GM12891 (cell line): ENCODE results near the gene TSHZ2.

Experiments
- DNase-seq: peaks from one replicate; pipeline ENCODE4 v3.0.0; 2011; ENCODE audit warnings: low spot score; ENCODE audit not compliant: insufficient read length
- FAIRE-seq: peaks from 2 replicates; lab custom pipeline; 2011; peaks lifted over from hg19 to GRCh38; lab: Jason Lieb, UNC
- PAX5 ChIP-seq: IDR thresholded peaks from 2 replicates; pipeline ENCODE4 v1.6.1; 2011; ENCODE audit warnings: low read length, moderate library complexity, mild to moderate bottlenecking; ENCODE audit not compliant: insufficient read depth, severe bottlenecking
- POLR2A ChIP-seq: IDR thresholded peaks from 2 replicates; pipeline ENCODE4 v1.6.1; 2011; ENCODE audit warnings: low read depth, low read length, control low read depth
- POLR2AphosphoS5 ChIP-seq: IDR thresholded peaks from 2 replicates; pipeline ENCODE4 v1.6.1; 2011; ENCODE audit warnings: low read depth, low read length, control low read depth
- POU2F2 ChIP-seq: IDR thresholded peaks from 2 replicates; pipeline ENCODE4 v1.6.1; 2011; ENCODE audit warnings: low read depth, mild to moderate bottlenecking, control low read depth, low read length, moderate library complexity
- SPI1 ChIP-seq: IDR thresholded peaks from 2 replicates; pipeline ENCODE4 v1.6.1; 2011; ENCODE audit warnings: low read depth, low read length, control low read depth
- TAF1 ChIP-seq: IDR thresholded peaks from 2 replicates; pipeline ENCODE4 v1.6.1; 2011; ENCODE audit warnings: low read depth, low read length, control low read depth

Gene TSHZ2

DNA sequence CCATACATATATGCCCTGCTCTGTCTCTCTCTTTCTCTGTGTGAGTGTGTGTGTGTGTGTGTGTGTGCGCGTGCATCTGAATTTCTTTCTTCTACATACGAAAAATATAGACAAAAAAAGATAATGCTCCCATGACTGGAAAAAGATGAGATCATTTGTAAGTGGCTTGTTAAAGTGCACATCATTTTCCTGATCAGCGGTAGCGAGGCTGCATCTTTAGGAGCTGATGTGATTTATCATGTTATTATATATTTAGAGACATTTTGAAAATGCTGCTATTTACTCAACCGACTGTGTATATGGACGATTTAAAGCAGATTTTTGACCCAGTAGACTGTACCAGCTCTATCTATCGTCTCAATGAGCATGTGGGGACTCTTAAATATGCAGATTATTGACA, 265.3 kb downstream of the TSHZ2 start:
- TF ChIP-seq PAX5 (no peak), POLR2A (no peak), TAF1 (no peak), POLR2AphosphoS5 (no peak), POU2F2 (no peak), SPI1 (no peak)
- no peak for FAIRE-seq
- DNase-seq = no peak

DNA sequence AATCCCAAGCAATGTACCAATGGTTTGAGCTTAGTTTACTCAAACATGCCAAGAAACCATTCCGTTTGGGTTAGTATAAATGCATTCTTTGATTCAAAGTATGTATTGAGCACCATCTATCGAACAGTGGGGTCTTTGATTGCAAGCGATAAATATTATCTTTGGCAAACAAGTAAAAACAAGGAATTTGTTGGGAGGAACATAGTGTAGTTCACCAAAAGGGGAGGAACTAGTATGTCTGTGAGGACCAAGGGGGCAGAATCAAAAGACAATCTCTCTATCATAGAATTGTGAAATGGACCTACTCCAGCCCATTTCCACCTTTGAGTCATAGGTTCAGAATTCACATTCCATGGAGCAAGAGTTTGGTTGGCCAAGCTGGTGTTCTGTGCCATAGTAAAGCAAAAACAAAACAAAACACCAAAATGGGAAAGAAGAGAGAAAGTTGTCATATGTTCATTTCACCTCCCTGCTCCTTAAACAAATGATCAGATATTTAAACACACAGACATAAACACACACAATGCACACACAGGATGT, 266.0 kb downstream of the TSHZ2 start:
- DNase-seq = no peak
- TF ChIP-seq PAX5 (no peak), POU2F2 (no peak), TAF1 (no peak), POLR2AphosphoS5 (no peak)
- FAIRE-seq = no peak

DNA sequence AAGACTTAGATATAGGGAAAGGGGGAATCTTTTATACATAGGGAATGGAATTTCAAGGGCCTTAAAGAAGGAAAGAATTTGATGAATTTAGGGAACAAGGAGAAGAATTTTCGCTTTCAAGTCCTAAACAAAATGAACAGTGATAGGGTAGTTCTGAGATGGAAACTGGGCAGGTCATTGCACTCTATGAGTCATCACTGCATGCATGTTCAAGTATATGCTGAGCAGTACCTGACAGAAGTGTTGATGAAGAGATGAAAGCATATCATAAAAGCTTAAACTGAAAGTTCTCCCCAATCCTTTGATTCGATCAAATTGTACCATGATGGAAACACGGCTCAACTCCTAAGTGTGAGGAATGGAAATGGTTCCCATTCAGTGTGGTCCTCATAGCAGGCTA, 271.0 kb downstream of the TSHZ2 start:
- FAIRE-seq (no peak), DNase-seq (no peak)
- no peak for TF ChIP-seq POU2F2
- no peak for TF ChIP-seq SPI1
- TF ChIP-seq TAF1 = no peak
- TF ChIP-seq POLR2A = no peak
- no peak for TF ChIP-seq POLR2AphosphoS5
- no peak for TF ChIP-seq PAX5

- DNase-seq = no peak
- FAIRE-seq = no peak
- TF ChIP-seq TAF1 = no peak
- TF ChIP-seq POLR2AphosphoS5 = no peak
- TF ChIP-seq POLR2A = no peak
- TF ChIP-seq SPI1 = no peak
Measured at GRCh38 chr20:53244711-53245110, 272.6 kb downstream of the TSHZ2 start.

- FAIRE-seq (no peak), DNase-seq (no peak)
- TF ChIP-seq SPI1 (peak; percentile 44), POLR2A (no peak), POLR2AphosphoS5 (no peak), TAF1 (no peak), POU2F2 (no peak), PAX5 (no peak)
Measured at GRCh38 chr20:53245574-53245973, 273.4 kb downstream of the TSHZ2 start.

DNA sequence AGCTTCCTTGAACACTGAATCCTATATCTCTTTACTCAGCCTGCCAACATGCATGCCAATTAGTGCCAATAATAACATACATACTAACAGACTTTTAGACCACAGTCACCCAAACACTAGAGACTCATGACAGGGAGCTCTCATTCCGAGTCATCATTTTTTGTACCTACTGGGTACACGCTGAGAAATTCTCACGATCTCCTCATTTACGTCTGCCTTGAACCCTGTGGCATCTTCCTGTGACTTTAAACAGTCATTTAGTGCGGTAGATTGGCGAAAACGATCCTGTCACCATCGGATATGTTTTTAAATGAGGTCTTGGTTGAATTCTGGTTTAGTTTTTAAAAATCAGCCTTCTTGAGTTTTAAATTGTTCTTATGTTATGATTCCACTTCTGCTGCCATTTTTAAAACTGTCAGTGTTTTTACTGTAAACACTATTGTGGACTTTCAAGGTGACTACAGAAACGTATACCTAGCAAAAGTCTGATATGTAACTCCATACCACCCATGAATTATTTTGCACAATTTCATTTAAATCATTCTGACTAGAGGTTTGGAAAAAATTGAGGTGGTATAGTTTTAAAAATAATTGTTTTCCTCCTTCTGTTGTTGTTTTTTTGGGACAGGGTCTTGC, 275.4 kb downstream of the TSHZ2 start:
- FAIRE-seq (no peak), DNase-seq (no peak)
- TF ChIP-seq PAX5 (no peak), SPI1 (no peak), POU2F2 (no peak), POLR2AphosphoS5 (no peak), POLR2A (no peak), TAF1 (no peak)

DNA sequence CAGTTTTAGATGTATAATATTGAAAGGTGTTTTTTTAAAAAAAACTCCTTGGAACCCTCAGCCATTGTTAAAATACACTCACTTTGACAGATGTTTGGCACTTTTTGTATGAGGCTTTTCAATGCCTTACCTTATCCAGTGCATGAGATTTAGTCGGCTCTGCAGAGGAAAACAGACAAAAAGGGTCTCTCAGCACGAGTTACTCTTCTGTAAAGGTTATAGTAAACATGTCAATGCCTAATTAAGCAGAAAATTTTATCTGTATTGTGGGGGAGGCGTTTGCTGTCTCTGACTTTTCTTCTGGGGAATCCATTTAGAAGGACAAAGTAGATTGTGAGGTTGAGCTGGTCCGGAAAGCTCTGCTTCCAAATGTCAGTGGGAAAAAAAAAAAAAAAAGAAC, 278.3 kb downstream of the TSHZ2 start:
- no peak for TF ChIP-seq TAF1
- no peak for TF ChIP-seq SPI1
- TF ChIP-seq POU2F2 = no peak
- TF ChIP-seq PAX5 = no peak
- no peak for TF ChIP-seq POLR2A
- TF ChIP-seq POLR2AphosphoS5 = no peak
- DNase-seq (no peak), FAIRE-seq (no peak)

GRCh38 chr20:53252002-53252401, 279.8 kb downstream of the TSHZ2 start:
- TF ChIP-seq SPI1 (no peak), POU2F2 (no peak)
- FAIRE-seq (no peak), DNase-seq (no peak)

GRCh38 chr20:53253668-53254067, 281.5 kb downstream of the TSHZ2 start:
- TF ChIP-seq SPI1 (no peak), TAF1 (no peak), PAX5 (no peak), POLR2A (no peak), POLR2AphosphoS5 (no peak), POU2F2 (no peak)

GRCh38 chr20:53255102-53255710, 283.0 kb downstream of the TSHZ2 start:
- no peak for DNase-seq
- TF ChIP-seq POU2F2 = no peak
- TF ChIP-seq PAX5 = no peak
- no peak for TF ChIP-seq POLR2A
- TF ChIP-seq POLR2AphosphoS5 = no peak
- TF ChIP-seq TAF1 = no peak
- TF ChIP-seq SPI1 = no peak
- FAIRE-seq = no peak

More at GRCh38 chr20:53253668-53254067, 281.5 kb downstream of the TSHZ2 start:
- no peak for FAIRE-seq
- no peak for DNase-seq
